Right renal pelvis (tissue), 4 donors: Measurements from ENCODE around the gene KCNJ12. TPM values are rescaled to one million over a fixed set of nuclear protein-coding genes. Genes with fewer than 3 reads are reported as not detected.
"Not testable (repeated sequence)": the region's sequence is repeated elsewhere in the genome, so short reads cannot be mapped to it uniquely, and the experiment has no call there.

Experiments
- DNase-seq, 4 donors: peaks; one replicate each; pipeline ENCODE4 v3.0.0-alpha.2; 2013; ENCODE audit warnings: low read depth in 4 of 4, low spot score in 3 of 4, missing footprints in 1 of 4
- polyA plus RNA-seq, 4 donors: library from polyadenylated mRNA; unstranded; fragments of 120-200 nt; gene quantifications; one replicate each; pipeline ENCODE4 v1.2.1, GENCODE V29; 2013; ENCODE audit not compliant: insufficient read length in 4 of 4

KCNJ12 gene
- polyA plus RNA-seq, 4 donors, result 5.7 to 6.7 (median 6.5) TPM

DNA sequence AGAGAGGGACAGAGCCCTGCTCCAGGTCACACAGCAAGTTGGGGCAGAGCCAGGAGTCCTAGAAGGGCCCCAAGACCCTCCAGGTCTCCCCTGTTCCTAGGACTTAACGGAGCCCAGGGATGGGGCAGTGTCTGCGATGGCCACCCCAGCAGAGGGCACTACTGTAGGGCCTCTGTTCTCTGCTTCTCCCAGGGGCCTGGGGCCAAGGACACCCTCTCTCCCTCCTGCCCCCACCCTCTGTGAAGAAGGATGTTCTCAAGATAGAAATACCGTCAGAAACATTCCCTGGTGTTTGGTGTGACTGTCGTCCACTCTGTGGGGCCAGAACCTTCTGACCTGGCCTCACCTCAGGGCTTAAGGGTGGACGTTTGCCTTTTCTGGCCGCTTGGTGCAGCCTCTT lies 28.4 kb downstream of the KCNJ12 start:
- not testable (repeated sequence) for DNase-seq

GRCh38 chr17:21404956-21405731 lies 29.0 kb downstream of the KCNJ12 start:
- not testable (repeated sequence) for DNase-seq

GRCh38 chr17:21405904-21406400 lies 29.8 kb downstream of the KCNJ12 start:
- DNase-seq, result not testable (repeated sequence)

GRCh38 chr17:21406616-21407404 lies 30.7 kb downstream of the KCNJ12 start:
- DNase-seq, result not testable (repeated sequence)

DNA sequence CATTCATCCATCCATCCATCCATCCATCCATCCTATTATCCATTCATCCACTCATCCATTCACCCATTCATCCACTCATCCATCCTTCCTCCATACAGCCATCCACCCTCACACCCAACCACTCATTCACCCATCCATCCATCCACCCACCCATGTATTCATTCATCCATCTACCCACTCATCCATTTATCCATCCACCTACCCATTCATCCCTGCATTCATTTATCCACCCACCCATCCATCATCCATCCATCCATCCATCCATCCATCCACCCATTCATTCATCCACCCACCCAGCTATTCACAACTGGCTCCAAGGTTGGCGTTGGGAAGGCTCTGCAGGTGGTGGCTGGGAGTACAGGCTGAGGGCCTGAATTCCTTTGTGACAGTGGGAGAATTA lies 31.6 kb downstream of the KCNJ12 start:
- not testable (repeated sequence) for DNase-seq

DNA sequence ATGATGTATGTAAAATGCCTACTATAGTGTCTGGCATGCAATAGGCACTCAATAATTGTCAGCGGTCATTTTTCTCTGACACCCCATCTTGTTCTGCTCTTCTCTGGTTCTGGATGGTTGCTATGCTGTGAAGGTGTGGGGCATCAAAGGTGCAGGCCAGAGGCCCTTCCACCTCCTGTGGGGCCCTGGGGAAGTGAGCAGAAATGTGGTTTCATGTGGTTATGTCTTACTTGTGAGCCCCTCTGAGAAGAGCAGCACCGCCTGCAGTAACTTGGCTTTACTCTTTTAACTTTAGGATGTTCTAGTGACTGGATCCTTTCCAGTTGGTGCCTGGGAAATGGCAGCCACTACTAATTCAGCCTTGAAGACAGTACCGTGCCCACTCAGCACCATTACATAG lies 32.1 kb downstream of the KCNJ12 start:
- DNase-seq, result not testable (repeated sequence)

DNA sequence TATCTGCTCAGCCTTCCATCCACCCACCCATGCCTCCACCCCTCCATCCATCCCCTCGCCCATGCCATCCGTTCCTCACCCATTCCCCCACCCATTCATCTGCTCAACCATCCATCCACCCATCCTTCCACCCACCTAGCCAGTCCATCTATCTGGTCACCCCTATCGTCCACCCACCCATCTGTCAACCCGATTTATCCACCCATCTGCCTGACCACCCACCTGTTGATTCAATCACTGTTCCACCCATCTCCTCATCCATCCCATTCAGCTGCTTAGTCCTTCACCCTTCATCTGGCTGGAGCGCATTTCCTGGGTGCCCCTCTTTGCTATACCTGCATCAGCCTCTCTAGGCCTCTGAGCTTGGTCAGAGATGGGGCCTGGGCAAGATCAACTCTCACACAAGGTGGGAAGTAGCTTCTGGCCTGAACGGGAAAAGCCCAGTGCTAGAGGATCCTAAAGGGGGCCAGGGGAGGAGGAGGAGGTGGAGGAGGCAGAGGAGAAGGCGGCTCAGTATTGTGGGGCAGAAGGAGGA lies 32.7 kb downstream of the KCNJ12 start:
- not testable (repeated sequence) for DNase-seq

- not testable (repeated sequence) for DNase-seq
These were observed 33.2 kb downstream of the KCNJ12 start for GRCh38 chr17:21409388-21409787.

DNA sequence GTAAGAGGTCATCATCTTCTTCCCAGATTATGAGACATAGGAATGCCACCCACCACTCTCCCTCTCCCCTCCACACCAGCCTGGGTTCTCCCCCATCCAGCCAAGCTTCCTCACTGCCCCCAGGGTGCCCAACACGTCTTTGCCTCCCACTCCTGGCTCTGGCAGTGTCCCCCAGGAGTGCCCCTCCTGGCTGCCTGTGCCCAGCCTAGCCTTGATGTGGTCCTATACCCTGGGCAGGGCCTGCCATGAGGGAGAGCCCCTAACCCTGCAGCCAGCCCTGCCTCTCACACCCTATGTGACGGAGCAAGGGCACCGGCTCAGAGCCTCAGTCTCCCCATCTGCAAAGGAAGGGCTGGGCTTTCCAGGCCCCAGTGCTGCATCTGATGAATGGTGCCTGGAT lies 33.8 kb downstream of the KCNJ12 start:
- not testable (repeated sequence) for DNase-seq

DNA sequence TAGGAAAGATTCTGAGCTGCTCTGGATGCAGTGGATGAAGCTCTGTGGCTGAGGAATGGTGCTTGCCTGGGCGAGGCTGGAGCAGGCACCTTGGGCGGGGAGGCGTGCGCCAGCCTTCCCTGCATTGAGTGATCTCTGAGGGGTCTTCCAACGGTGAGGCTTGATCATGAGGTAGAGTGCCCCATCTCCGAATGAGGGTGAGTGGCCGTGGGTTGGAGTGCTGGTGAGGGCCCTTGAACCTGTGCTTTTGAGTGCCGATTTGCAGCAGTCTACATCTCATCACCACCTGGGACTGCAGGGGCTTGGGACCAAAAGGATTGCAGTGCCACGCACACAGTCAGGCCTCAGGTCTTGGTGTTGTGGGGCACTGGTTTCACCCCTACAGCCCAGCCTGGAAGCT lies 34.2 kb downstream of the KCNJ12 start:
- not testable (repeated sequence) for DNase-seq

GRCh38 chr17:21410906-21411678 lies 34.9 kb downstream of the KCNJ12 start:
- DNase-seq, result peak in 1 of 4 donors; percentile 13

DNA sequence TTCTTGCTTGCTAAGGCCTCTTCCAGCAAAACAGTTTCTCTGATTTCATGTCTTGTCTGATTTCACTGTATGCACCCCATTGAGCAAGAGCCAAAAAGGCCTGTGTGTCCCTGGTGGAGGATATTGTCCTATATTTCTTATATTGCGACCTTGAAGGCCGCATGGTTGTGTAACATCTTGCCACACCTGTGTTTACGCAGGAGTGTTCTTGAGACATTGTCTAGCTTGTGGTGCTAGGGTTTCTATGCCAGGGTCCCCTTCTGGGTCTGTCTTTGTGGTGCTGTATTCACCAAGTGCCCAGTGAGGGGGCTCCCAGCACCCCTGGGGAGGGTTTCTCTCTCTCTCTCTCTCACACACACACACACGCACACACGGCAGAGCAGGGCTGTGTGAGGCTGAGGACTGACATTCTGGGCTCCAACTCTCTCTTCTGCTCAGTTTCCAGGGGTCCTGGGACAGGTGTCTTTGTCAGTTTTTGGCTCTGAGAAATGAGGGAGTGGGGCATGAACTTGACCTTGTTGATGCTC lies 35.6 kb downstream of the KCNJ12 start:
- not testable (repeated sequence) for DNase-seq

- not testable (repeated sequence) for DNase-seq
These were observed 36.1 kb downstream of the KCNJ12 start for GRCh38 chr17:21412207-21412681.

DNA sequence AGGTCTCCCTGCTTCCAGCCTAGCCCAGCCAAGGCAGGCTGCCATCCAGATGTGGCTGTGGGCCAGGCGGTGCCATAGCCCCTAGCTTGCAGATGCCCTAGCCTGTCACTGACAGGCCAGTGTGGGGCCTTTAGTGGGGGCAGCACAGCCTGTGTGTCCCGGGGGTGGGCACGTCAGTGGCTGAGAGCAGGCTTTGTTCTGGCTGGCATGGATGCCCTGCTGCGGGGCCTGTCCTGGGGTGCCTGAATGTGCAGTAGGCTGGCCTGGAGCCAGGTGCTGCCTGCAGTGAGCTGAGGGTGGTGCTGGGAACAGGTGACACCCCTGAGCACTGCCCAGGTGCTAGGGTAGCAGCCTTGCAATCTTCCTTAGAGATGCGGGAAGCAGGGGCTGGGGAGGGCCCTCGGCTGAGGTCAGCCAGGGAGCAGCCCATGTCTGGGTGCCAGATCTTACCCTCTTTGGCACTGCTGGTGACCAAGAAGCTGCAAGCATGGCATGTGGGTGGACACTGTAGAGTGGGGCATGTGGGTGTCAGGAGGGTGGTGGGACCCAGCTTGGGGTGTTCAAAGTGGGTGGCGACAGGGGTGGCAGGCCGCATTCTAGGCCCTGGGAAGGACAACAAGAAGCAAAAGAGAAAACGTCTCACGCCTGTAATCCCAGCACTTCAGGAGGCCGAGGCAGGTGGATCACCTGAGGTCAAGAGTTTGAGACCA lies 37.6 kb downstream of the KCNJ12 start:
- not testable (repeated sequence) for DNase-seq

DNA sequence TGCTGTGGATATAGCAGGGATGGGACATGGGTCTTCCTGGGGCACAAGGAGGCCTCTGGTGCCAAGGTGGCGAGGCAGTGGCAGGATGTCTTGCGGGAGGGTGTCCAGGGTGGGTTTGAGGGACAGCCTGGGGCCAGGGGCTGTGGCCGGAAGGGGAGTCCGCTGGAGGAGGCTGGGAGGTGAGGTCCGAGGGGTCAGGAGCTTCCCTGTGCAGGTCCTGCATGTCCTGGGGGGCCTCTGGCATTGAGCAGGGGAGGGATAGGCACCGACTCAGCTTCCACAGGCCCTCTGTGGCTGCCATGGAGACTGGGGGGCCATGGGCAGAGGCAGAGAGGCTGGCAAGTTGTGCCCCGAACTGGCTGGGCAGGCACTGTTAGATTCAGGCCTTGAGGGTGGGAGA lies 38.5 kb downstream of the KCNJ12 start:
- DNase-seq, result not testable (repeated sequence)

GRCh38 chr17:21415166-21415990 lies 39.2 kb downstream of the KCNJ12 start:
- not testable (repeated sequence) for DNase-seq

DNA sequence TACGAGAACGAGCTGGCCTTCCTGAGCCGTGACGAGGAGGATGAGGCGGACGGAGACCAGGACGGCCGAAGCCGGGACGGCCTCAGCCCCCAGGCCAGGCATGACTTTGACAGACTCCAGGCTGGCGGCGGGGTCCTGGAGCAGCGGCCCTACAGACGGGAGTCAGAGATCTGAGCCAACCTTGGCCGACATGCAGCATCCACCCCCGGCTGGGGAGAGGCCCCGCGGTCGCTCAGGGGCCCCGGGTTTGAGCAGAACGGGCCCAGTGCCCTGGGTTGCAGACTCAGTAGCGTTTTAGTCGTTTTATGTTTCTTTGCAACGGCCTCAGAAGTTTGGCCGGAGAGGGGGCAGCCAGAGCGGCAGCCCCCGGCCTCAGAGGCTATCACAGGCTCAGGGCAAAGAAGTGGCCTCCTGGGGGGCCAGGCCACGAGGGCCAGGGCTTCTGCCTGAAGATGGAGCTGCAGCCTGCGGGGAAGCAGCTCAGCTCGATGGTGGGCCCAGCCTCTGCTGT lies 40.4 kb downstream of the KCNJ12 start:
- DNase-seq, result not testable (repeated sequence)

GRCh38 chr17:21417349-21417748 lies 41.2 kb downstream of the KCNJ12 start:
- DNase-seq, result not testable (repeated sequence)
